CD8-positive, alpha-beta memory T cell (primary cell): ENCODE results near the gene FASLG. TPM values are rescaled to one million over a fixed set of nuclear protein-coding genes. Genes with fewer than 3 reads are reported as not detected.
"Not testable (repeated sequence)": the region's sequence is repeated elsewhere in the genome, so short reads cannot be mapped to it uniquely, and the experiment has no call there.

Experiments
- CTCF ChIA-PET: fragments of 350-600 bp; sonication (Branson Sonifier 250); formaldehyde crosslinking; loops from one replicate; lab custom pipeline; 2021; ENCODE audit warnings: antibody characterized with exemption; lab: Charles Lee
- POLR2A ChIA-PET: fragments of 350-600 bp; sonication (Branson Sonifier 250); formaldehyde crosslinking; loops from one replicate; lab custom pipeline; 2021; ENCODE audit warnings: antibody characterized with exemption; lab: Charles Lee
- DNase-seq, 5 donors: peaks; one replicate each; pipeline versions ENCODE4 v3.0.0 to v3.0.0-alpha.2; 2020 to 2022; ENCODE audit warnings: mixed read lengths in 1 of 5
- H3K27ac ChIP-seq: one replicate; pipeline ENCODE4 v1.7.0; 2013; ENCODE audit warnings: low read depth, mild to moderate bottlenecking, low read length, moderate library complexity
- H3K27me3 ChIP-seq: 2 replicates; pipeline ENCODE4 v1.7.0; 2013; ENCODE audit warnings: low read length, mild to moderate bottlenecking; ENCODE audit not compliant: insufficient read depth, poor library complexity, severe bottlenecking
- H3K36me3 ChIP-seq: 2 replicates; pipeline ENCODE4 v1.7.0; 2013; ENCODE audit warnings: mild to moderate bottlenecking, low read length, moderate library complexity; ENCODE audit not compliant: insufficient read depth
- H3K4me1 ChIP-seq: 2 replicates; pipeline ENCODE4 v1.7.0; 2013; ENCODE audit warnings: mild to moderate bottlenecking, low read length, moderate library complexity; ENCODE audit not compliant: insufficient read depth
- H3K4me3 ChIP-seq: 2 replicates; pipeline ENCODE4 v1.7.0; 2013; ENCODE audit warnings: mild to moderate bottlenecking, low read length
- H3K9me3 ChIP-seq: 2 replicates; pipeline ENCODE4 v1.7.0; 2013; ENCODE audit warnings: mild to moderate bottlenecking, low read length
- H3K27ac Mint-ChIP-seq, 8 donors: one replicate each; pipeline ENCODE4 v1.8.0; 2020 to 2021; ENCODE audit warnings: mixed read lengths in 8 of 8, mild to moderate bottlenecking in 6 of 8, inconsistent platforms in 3 of 8, moderate library complexity in 3 of 8
- H3K27me3 Mint-ChIP-seq, 2 donors: one replicate each; pipeline ENCODE4 v1.8.0; 2020 to 2021; ENCODE audit warnings: mixed read lengths in 2 of 2, mild to moderate bottlenecking in 1 of 2, moderate library complexity in 1 of 2
- H3K36me3 Mint-ChIP-seq, 3 donors: one replicate each; pipeline ENCODE4 v1.8.0; 2020 to 2021; ENCODE audit warnings: mixed read lengths in 3 of 3, inconsistent platforms in 1 of 3, mild to moderate bottlenecking in 1 of 3
- H3K4me1 Mint-ChIP-seq, 3 donors: one replicate each; pipeline ENCODE4 v1.8.0; 2020 to 2021; ENCODE audit warnings: mixed read lengths in 3 of 3, inconsistent platforms in 1 of 3, mild to moderate bottlenecking in 1 of 3
- H3K4me3 Mint-ChIP-seq, 7 donors: one replicate each; pipeline ENCODE4 v1.8.0; 2020 to 2021; ENCODE audit warnings: mixed read lengths in 7 of 7, mild to moderate bottlenecking in 6 of 7, moderate library complexity in 4 of 7, inconsistent platforms in 2 of 7
- H3K9me3 Mint-ChIP-seq, 5 donors: one replicate each; pipeline ENCODE4 v1.8.0; 2020 to 2022; ENCODE audit warnings: mixed read lengths in 5 of 5, mild to moderate bottlenecking in 3 of 5, moderate library complexity in 2 of 5, inconsistent platforms in 1 of 5
- polyA plus RNA-seq: library from polyadenylated mRNA; unstranded; fragments of 300-500 nt; fragmentation: Illumina TruSeq; gene quantifications from one replicate; pipeline ENCODE4 v1.2.3, GENCODE V29; 2021
- total RNA-seq, 2 experiments: library from RNA; stranded (reverse); gene quantifications; one replicate each; pipeline ENCODE4 v1.2.3, GENCODE V29; 2021

FASLG gene
- total and polyA plus RNA-seq, 3 experiments from 2014 or later: 10.6 to 46.6 (median 45.8) TPM

DNA sequence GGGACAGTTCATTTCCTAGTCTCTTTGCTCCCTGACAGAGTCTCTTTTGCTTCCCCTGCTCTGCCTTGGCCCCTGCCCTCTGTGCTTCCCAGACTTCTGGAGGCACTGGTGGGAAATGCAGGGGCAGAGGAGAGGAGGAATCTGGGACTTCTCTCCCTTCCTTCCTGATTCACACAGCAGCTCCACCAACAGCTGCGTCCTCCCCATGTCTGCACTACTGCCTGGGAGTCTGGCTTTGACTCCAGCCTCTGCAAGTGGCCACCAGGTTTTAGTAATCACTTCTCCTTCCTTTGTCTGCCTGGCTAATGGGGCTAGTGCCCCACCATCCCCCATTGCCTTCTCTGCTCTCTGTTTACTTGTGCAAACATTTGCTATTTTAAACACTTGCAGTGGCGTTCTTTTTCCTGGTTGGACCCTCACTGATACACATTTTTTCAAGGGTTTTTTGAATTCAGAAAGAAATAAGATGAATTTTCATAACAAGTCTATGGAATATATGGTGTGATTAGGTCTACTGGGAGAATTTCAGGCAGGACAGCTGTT lies 21.9 kb downstream of the FASLG start:
- H3K27ac ChIP-seq: no peak overlapping the region
- H3K4me1 ChIP-seq: peaks cover 21% of the 10 kb centered on the region
- POLR2A ChIA-PET: no interaction called here
- H3K4me3 ChIP-seq: no peak overlapping the region
- no peaks in the 10 kb centered on the region for H3K36me3 ChIP-seq
- CTCF ChIA-PET: no interaction called here
- H3K27ac Mint-ChIP-seq: peak overlapping the region in 3 of 8 donors; percentile 50 to 77 (median 71)
- no peaks in the 10 kb centered on the region for H3K9me3 Mint-ChIP-seq
- no peak for DNase-seq
- H3K27me3 Mint-ChIP-seq: peaks cover 0 to 2% of the 10 kb centered on the region in 2 donors
- peak overlapping the region in 1 of 7 donors; percentile 18 for H3K4me3 Mint-ChIP-seq
- peaks cover 54 to 84% (median 62%) of the 10 kb centered on the region in 3 donors for H3K4me1 Mint-ChIP-seq
- no peaks in the 10 kb centered on the region for H3K27me3 ChIP-seq
- no peaks in the 10 kb centered on the region for H3K9me3 ChIP-seq
- H3K36me3 Mint-ChIP-seq: peaks cover 0 to 4% (median 4%) of the 10 kb centered on the region in 3 donors

DNA sequence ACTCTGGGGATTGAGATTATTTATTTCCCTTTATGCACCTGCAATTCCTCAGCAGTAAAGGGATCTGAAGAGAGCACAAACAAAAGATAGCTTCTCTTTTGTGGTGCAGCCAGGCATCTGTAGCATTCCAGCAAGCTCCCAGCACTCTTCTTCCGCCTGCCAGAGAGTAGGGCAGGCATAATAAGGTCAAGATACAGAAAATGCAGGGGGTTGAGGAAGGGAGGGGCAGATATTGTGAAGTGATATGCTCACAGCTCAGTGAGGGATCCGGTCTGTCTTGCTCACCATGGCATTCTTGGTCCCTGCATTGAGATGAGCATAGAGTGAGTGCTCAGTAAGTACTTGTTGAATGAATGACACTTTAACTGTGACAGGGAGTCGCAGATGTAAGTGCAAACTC lies 23.9 kb downstream of the FASLG start:
- peaks cover 0 to 2% of the 10 kb centered on the region in 2 donors for H3K27me3 Mint-ChIP-seq
- Histone ChIP-seq H3K27me3 (no peaks in the 10 kb centered on the region), H3K4me1 (peaks cover 15% of the 10 kb centered on the region), H3K27ac (no peak overlapping the region), H3K36me3 (no peaks in the 10 kb centered on the region), H3K4me3 (no peak overlapping the region), H3K9me3 (no peaks in the 10 kb centered on the region)
- no peak for DNase-seq
- POLR2A ChIA-PET: no interaction called here
- H3K27ac Mint-ChIP-seq: peak overlapping the region in 7 of 8 donors; percentile 14 to 91 (median 54)
- H3K4me3 Mint-ChIP-seq: peak overlapping the region in 5 of 7 donors; percentile 15 to 76 (median 63)
- H3K4me1 Mint-ChIP-seq: peaks cover 40 to 65% (median 47%) of the 10 kb centered on the region in 3 donors
- H3K9me3 Mint-ChIP-seq: no peaks in the 10 kb centered on the region
- CTCF ChIA-PET: no interaction called here
- H3K36me3 Mint-ChIP-seq: peaks cover 0 to 8% (median 4%) of the 10 kb centered on the region in 3 donors

GRCh38 chr1:172686143-172686542 lies 27.2 kb downstream of the FASLG start:
- POLR2A ChIA-PET: no interaction called here
- no peak for DNase-seq
- peaks cover 0 to 9% (median 2%) of the 10 kb centered on the region in 3 donors for H3K36me3 Mint-ChIP-seq
- CTCF ChIA-PET: no interaction called here
- no peaks in the 10 kb centered on the region for H3K36me3 ChIP-seq
- peaks cover 0 to 4% of the 10 kb centered on the region in 2 donors for H3K27me3 Mint-ChIP-seq
- H3K4me1 ChIP-seq: peaks cover 9% of the 10 kb centered on the region
- no peak overlapping the region for H3K27ac ChIP-seq
- H3K4me3 ChIP-seq: no peak overlapping the region
- H3K4me1 Mint-ChIP-seq: peaks cover 24 to 37% (median 29%) of the 10 kb centered on the region in 3 donors
- H3K9me3 Mint-ChIP-seq: no peaks in the 10 kb centered on the region
- no peaks in the 10 kb centered on the region for H3K9me3 ChIP-seq
- H3K27me3 ChIP-seq: no peaks in the 10 kb centered on the region
- no peak overlapping the region for H3K4me3 Mint-ChIP-seq
- H3K27ac Mint-ChIP-seq: no peak overlapping the region

- DNase-seq, H3K27me3 Mint-ChIP-seq, POLR2A ChIA-PET, H3K27me3 ChIP-seq, H3K4me3 ChIP-seq, H3K36me3 ChIP-seq, H3K9me3 ChIP-seq, H3K27ac ChIP-seq, CTCF ChIA-PET, H3K9me3 Mint-ChIP-seq, H3K4me1 ChIP-seq, H3K4me3 Mint-ChIP-seq: not testable (repeated sequence)
- H3K36me3 Mint-ChIP-seq: peaks cover 0 to 12% (median 2%) of the 10 kb centered on the region in 3 donors
- H3K27ac Mint-ChIP-seq: peak overlapping the region in 1 of 8 donors; percentile 77
- H3K4me1 Mint-ChIP-seq: peaks cover 6 to 20% (median 6%) of the 10 kb centered on the region in 3 donors
These were observed 29.7 kb downstream of the FASLG start for GRCh38 chr1:172688428-172689085.

DNA sequence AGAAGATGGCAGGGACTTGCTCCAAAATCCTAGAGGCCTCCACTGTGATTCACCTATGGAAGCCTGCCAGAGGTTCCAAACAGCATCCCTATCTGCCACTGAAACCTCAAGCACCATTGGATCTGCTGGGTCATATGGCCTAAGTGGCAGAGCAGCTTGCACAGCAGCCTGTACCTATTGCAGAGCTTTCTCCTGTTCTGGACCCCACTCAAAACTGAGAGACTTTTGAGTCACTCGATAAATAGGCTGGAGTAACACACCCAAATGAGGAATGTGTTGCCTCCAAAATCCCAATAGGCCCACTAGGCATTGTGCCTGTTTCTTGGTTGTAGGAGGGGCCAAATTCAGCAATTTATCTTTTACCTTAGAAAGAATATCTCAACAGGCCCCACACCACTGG lies 32.0 kb downstream of the FASLG start:
- DNase-seq, H3K4me3 ChIP-seq, H3K4me3 Mint-ChIP-seq, H3K9me3 Mint-ChIP-seq, H3K9me3 ChIP-seq, H3K27ac ChIP-seq, H3K36me3 ChIP-seq, H3K36me3 Mint-ChIP-seq, H3K27me3 Mint-ChIP-seq, H3K4me1 ChIP-seq, H3K4me1 Mint-ChIP-seq, POLR2A ChIA-PET, H3K27ac Mint-ChIP-seq, H3K27me3 ChIP-seq: not testable (repeated sequence)
- CTCF ChIA-PET: interaction anchor here (1.4 kb wide), 1 partner anchor 29 kb away, joined by 3 read pairs; no protein-coding TSS in a partner anchor

DNA sequence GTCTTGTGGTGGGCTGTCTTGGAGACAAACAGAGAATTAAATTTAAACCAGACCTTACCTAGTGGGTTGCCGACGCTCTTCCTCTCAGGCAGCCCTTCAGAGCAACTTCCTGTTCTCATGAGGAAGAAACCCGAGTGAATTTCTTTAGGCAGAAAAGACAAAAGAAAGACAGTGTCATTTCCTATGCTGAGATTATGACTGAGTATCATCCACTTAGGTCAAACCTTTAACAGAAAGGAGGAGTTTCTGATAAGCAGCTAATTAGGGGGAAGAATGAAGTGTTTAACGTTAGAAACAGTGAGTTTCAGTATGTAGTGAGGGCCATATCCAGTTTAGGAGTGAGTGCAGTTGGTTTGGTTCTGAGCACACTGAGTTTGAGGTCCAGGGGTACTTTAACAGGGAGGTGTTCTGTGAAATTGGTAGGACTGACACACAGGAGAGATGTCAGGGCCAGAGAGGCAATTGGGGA lies 38.7 kb downstream of the FASLG start:
- DNase-seq: peak in 3 of 5 donors; percentile 36 to 56 (median 54)
- H3K4me1 ChIP-seq: peaks cover 68% of the 10 kb centered on the region

GRCh38 chr1:172698224-172698623 lies 39.3 kb downstream of the FASLG start:
- Histone ChIP-seq H3K4me1 (peaks cover 74% of the 10 kb centered on the region), H3K27ac (peak overlapping the region; percentile 43), H3K27me3 (no peaks in the 10 kb centered on the region), H3K9me3 (no peaks in the 10 kb centered on the region), H3K36me3 (no peaks in the 10 kb centered on the region), H3K4me3 (peak overlapping the region; percentile 29)
- H3K9me3 Mint-ChIP-seq: no peaks in the 10 kb centered on the region
- peak overlapping the region in 6 of 7 donors; percentile 57 to 78 (median 68) for H3K4me3 Mint-ChIP-seq
- CTCF ChIA-PET: interaction anchor here (1.6 kb wide), 1 partner anchor 23 kb away, joined by 5 read pairs; no protein-coding TSS in a partner anchor
- no peaks in the 10 kb centered on the region for H3K27me3 Mint-ChIP-seq
- H3K4me1 Mint-ChIP-seq: peaks cover 0 to 3% (median 0%) of the 10 kb centered on the region in 3 donors
- H3K36me3 Mint-ChIP-seq: no peaks in the 10 kb centered on the region
- peak overlapping the region in 7 of 8 donors; percentile 90 to 100 (median 97) for H3K27ac Mint-ChIP-seq
- no peak for DNase-seq
- POLR2A ChIA-PET: no interaction called here

More for the DNA sequence above, 38.7 kb downstream of the FASLG start:
- Mint-ChIP-seq H3K4me1 (peaks cover 0 to 6% (median 3%) of the 10 kb centered on the region in 3 donors), H3K27ac (peak overlapping the region in 7 of 8 donors; percentile 90 to 100 (median 97)), H3K9me3 (no peaks in the 10 kb centered on the region), H3K36me3 (no peaks in the 10 kb centered on the region), H3K27me3 (no peaks in the 10 kb centered on the region), H3K4me3 (peak overlapping the region; percentile 41 to 78 (median 66))
- CTCF ChIA-PET: interaction anchor here (0.6 to 0.7 kb wide), 2 partner anchors 27 to 34 kb away, joined by 3 read pairs; no protein-coding TSS in a partner anchor
- peak overlapping the region; percentile 43 for H3K27ac ChIP-seq
- no peaks in the 10 kb centered on the region for H3K36me3 ChIP-seq
- peak overlapping the region; percentile 29 for H3K4me3 ChIP-seq
- POLR2A ChIA-PET: no interaction called here
- no peaks in the 10 kb centered on the region for H3K9me3 ChIP-seq
- H3K27me3 ChIP-seq: no peaks in the 10 kb centered on the region

- H3K36me3 ChIP-seq: no peaks in the 10 kb centered on the region
- ChIA-PET POLR2A (interaction anchor here (0.6 kb wide), 2 partner anchors 23 to 28 kb away, joined by 3 read pairs; no protein-coding TSS in a partner anchor), CTCF (interaction anchor here (1.0 to 1.6 kb wide), 3 partner anchors 21 to 40 kb away, joined by 3 to 5 read pairs (median 3); partner anchors contain the start of gene FASLG)
- H3K27ac Mint-ChIP-seq: peak overlapping the region in 7 of 8 donors; percentile 90 to 100 (median 97)
- peaks cover 83% of the 10 kb centered on the region for H3K4me1 ChIP-seq
- H3K9me3 ChIP-seq: no peaks in the 10 kb centered on the region
- H3K4me3 ChIP-seq: peak overlapping the region; percentile 14
- H3K27ac ChIP-seq: peak overlapping the region; percentile 24
- H3K27me3 ChIP-seq: no peaks in the 10 kb centered on the region
- H3K27me3 Mint-ChIP-seq: no peaks in the 10 kb centered on the region
- peak overlapping the region; percentile 29 to 85 (median 69) for H3K4me3 Mint-ChIP-seq
- H3K36me3 Mint-ChIP-seq: no peaks in the 10 kb centered on the region
- H3K9me3 Mint-ChIP-seq: no peaks in the 10 kb centered on the region
- no peaks in the 10 kb centered on the region for H3K4me1 Mint-ChIP-seq
- DNase-seq: peak; percentile 55 to 84 (median 69)
These were observed 40.2 kb downstream of the FASLG start for GRCh38 chr1:172699111-172699510.
